NCI-H2107 (cell line): ENCODE results near the gene MAPK7.

Source experiments
- DNase-seq: peaks from one replicate; lab custom pipeline; 2025; lab: John Stamatoyannopoulos, UW

MAPK7 gene

GRCh38 chr17:19378416-19379360 is at the start of gene MAPK7:
Gene MAPK7, plus strand, starts transcription at chr17:19378498. Its CDS starts 403 bp downstream, at chr17:19378901.
- DNase-seq = no peak

- DNase-seq = no peak
These were observed 49.2 kb upstream of the MAPK7 start for GRCh38 chr17:19329136-19329535.

GRCh38 chr17:19329839-19330238 is 48.5 kb upstream of the MAPK7 start:
- no peak for DNase-seq

- no peak for DNase-seq
These were observed 48.0 kb upstream of the MAPK7 start for GRCh38 chr17:19330271-19330670.

- no peak for DNase-seq
These were observed 47.2 kb upstream of the MAPK7 start for GRCh38 chr17:19331134-19331533.

GRCh38 chr17:19331543-19332245 is 46.6 kb upstream of the MAPK7 start:
- DNase-seq = no peak

- DNase-seq = no peak
These were observed 45.7 kb upstream of the MAPK7 start for GRCh38 chr17:19332371-19333131.

- DNase-seq = no peak
These were observed 45.2 kb upstream of the MAPK7 start for GRCh38 chr17:19333132-19333440.

- no peak for DNase-seq
These were observed 44.5 kb upstream of the MAPK7 start for GRCh38 chr17:19333736-19334290.

- no peak for DNase-seq
These were observed 44.0 kb upstream of the MAPK7 start for GRCh38 chr17:19334331-19334730.

GRCh38 chr17:19335951-19336631 is 42.2 kb upstream of the MAPK7 start:
- no peak for DNase-seq

- no peak for DNase-seq
These were observed 41.2 kb upstream of the MAPK7 start for GRCh38 chr17:19336938-19337711.

- DNase-seq = no peak
These were observed 40.6 kb upstream of the MAPK7 start for GRCh38 chr17:19337712-19338023.

- DNase-seq = no peak
These were observed 40.0 kb upstream of the MAPK7 start for GRCh38 chr17:19338031-19338990.

GRCh38 chr17:19339341-19339815 is 38.9 kb upstream of the MAPK7 start:
- DNase-seq = no peak

- no peak for DNase-seq
These were observed 37.1 kb upstream of the MAPK7 start for GRCh38 chr17:19341211-19341631.

- DNase-seq = no peak
These were observed 36.4 kb upstream of the MAPK7 start for GRCh38 chr17:19341641-19342610.

- no peak for DNase-seq
These were observed 35.6 kb upstream of the MAPK7 start for GRCh38 chr17:19342611-19343255.
